Uterine smooth muscle cell (primary cell): ENCODE results near the gene XCL2. TPM values are rescaled to one million over a fixed set of nuclear protein-coding genes. Genes with fewer than 3 reads are reported as not detected.

Experiments
- total RNA-seq: library from RNA; depleted of rRNA; stranded (reverse); fragments of >200 nt; gene quantifications from 2 replicates; pipeline ENCODE4 v1.2.3, GENCODE V29; 2014

The XCL2 gene
- not detected in 2 replicates for total RNA-seq

GRCh38 chr1:168543840-168544498 lies at the start of gene XCL2:
TSS of gene XCL2 (minus strand) at chr1:168543997. CDS start at chr1:168543964, 33 bp downstream.

GRCh38 chr1:168576245-168576688 lies 32.5 kb upstream of the XCL2 start, which contains the start of gene XCL1:
TSS of gene XCL1 (plus strand) at chr1:168576605. CDS start at chr1:168576638, 33 bp downstream.

Other genes starting within 250 kb of the XCL2 start
- gene XCL1, start 32.6 kb upstream of the XCL2 start, total RNA-seq, result not detected in 2 replicates
- gene DPT, start 185.2 kb upstream of the XCL2 start, total RNA-seq, result not detected in 2 replicates